Calu3 (cell line): ENCODE measurements around the gene XPNPEP1. TPM values are rescaled to one million over a fixed set of nuclear protein-coding genes. Genes with fewer than 3 reads are reported as not detected.

ENCODE experiments used
- BruUV-seq: library from RNA; stranded (reverse); fragments of 400-500 nt; replicated peaks from 2 replicates; lab custom pipeline; 2021; lab: Mats Ljungman, UMichigan
- CTCF ChIA-PET: fragments of 300-600 bp; sonication (Branson Sonifier 250); formaldehyde crosslinking; loops from one replicate; lab custom pipeline; 2022; ENCODE audit warnings: antibody characterized with exemption; lab: Charles Lee
- DNase-seq: peaks from one replicate; pipeline ENCODE4 v3.0.0; 2022
- H3K27ac Mint-ChIP-seq: one replicate; pipeline ENCODE4 v1.8.0; 2022; ENCODE audit warnings: mixed read lengths; ENCODE audit not compliant: unreplicated experiment
- H3K27me3 Mint-ChIP-seq: one replicate; pipeline ENCODE4 v1.8.0; 2022; ENCODE audit warnings: mixed read lengths; ENCODE audit not compliant: unreplicated experiment
- H3K36me3 Mint-ChIP-seq: one replicate; pipeline ENCODE4 v1.8.0; 2022; ENCODE audit warnings: mild to moderate bottlenecking, moderate library complexity, mixed read lengths; ENCODE audit not compliant: insufficient read depth, unreplicated experiment
- H3K4me1 Mint-ChIP-seq: one replicate; pipeline ENCODE4 v1.8.0; 2022; ENCODE audit warnings: mild to moderate bottlenecking, low read depth, mixed read lengths; ENCODE audit not compliant: unreplicated experiment
- H3K4me3 Mint-ChIP-seq: one replicate; pipeline ENCODE4 v1.8.0; 2022; ENCODE audit warnings: mild to moderate bottlenecking, low read depth, moderate library complexity, mixed read lengths; ENCODE audit not compliant: unreplicated experiment
- H3K9me3 Mint-ChIP-seq: one replicate; pipeline ENCODE4 v1.8.0; 2022; ENCODE audit warnings: low read depth, mixed read lengths; ENCODE audit not compliant: unreplicated experiment
- intact Hi-C: fragments of 100-400 bp; cut with micrococcal nuclease; formaldehyde crosslinking; loops from one replicate; pipeline ENCODE4 v1.10.0; 2022; ENCODE audit not compliant: unreplicated experiment
- total RNA-seq: library from RNA; stranded (reverse); gene quantifications from 2 replicates; pipeline ENCODE4 v1.2.3, GENCODE V29; 2022
- TF ChIP-seq, protein P1 (sequence below): fragments of 200-600 bp; IDR thresholded peaks from one replicate; pipeline ENCODE4 v1.8.0; 2022; ENCODE audit warnings: antibody characterized with exemption; ENCODE audit not compliant: unreplicated experiment

XPNPEP1 gene
- total RNA-seq, 1 experiment from 2014 or later, result 50.0 TPM

DNA sequence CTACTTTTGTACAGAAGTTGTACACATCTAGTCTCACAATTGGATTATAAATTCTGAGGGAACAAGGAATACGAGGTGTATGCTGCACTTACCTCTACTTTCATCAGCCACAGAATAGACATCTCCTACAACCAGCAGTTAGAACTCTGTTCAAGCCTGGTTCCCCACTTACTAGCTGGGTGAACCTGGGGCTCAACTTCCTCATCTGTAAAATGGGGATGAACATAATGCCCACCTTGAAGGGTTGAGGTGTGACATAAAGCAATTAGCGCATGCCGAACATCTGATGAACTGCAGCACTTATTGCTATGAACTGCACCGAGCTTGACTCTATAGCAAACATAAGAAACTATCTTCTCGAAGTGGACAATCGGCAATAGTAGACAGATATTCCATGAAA, 25.3 kb downstream of the XPNPEP1 start:
- BruUV-seq, result no TSS peak
- TF ChIP-seq, protein P1, sequence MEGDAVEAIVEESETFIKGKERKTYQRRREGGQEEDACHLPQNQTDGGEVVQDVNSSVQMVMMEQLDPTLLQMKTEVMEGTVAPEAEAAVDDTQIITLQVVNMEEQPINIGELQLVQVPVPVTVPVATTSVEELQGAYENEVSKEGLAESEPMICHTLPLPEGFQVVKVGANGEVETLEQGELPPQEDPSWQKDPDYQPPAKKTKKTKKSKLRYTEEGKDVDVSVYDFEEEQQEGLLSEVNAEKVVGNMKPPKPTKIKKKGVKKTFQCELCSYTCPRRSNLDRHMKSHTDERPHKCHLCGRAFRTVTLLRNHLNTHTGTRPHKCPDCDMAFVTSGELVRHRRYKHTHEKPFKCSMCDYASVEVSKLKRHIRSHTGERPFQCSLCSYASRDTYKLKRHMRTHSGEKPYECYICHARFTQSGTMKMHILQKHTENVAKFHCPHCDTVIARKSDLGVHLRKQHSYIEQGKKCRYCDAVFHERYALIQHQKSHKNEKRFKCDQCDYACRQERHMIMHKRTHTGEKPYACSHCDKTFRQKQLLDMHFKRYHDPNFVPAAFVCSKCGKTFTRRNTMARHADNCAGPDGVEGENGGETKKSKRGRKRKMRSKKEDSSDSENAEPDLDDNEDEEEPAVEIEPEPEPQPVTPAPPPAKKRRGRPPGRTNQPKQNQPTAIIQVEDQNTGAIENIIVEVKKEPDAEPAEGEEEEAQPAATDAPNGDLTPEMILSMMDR, result no peak
- Mint-ChIP-seq H3K27ac (no peak overlapping the region), H3K27me3 (no peaks in the 10 kb centered on the region), H3K4me3 (no peak overlapping the region), H3K4me1 (peaks cover 2% of the 10 kb centered on the region), H3K9me3 (no peaks in the 10 kb centered on the region), H3K36me3 (no peaks in the 10 kb centered on the region)
- no peak for DNase-seq
- intact Hi-C loops, result no loop called here
- CTCF ChIA-PET, result interaction anchor here (1.1 to 1.5 kb wide), 3 partner anchors 14 to 127 kb away, joined by 4 to 5 read pairs (median 5); no protein-coding TSS in a partner anchor

DNA sequence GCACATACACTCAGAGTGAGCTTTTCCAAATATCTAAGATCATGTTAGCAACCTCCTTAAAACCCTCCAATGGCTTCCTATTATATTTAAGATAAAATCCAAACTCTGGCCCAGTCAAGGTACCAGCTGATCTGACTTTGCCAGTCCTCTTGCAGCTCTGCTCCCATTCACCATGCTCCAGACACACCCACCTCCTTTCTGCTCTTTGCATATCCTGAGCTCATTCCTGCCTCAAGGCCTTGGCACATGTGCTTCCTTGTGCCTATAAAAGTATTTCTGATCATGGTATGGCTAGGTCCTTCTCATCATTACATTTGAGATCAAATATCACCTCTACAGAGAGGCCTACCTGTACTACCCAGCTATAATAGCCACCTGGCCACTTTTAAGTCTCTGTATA, 27.5 kb downstream of the XPNPEP1 start:
- Mint-ChIP-seq H3K4me3 (no peak overlapping the region), H3K27me3 (no peaks in the 10 kb centered on the region), H3K9me3 (no peaks in the 10 kb centered on the region), H3K36me3 (peaks cover 4% of the 10 kb centered on the region), H3K4me1 (no peaks in the 10 kb centered on the region), H3K27ac (no peak overlapping the region)
- intact Hi-C loops, result no loop called here
- BruUV-seq, result no TSS peak
- no peak for DNase-seq
- CTCF ChIA-PET, result interaction anchor here (0.7 kb wide), 2 partner anchors 12 to 25 kb away, joined by 3 to 4 read pairs; no protein-coding TSS in a partner anchor
- TF ChIP-seq, protein P1, result no peak

DNA sequence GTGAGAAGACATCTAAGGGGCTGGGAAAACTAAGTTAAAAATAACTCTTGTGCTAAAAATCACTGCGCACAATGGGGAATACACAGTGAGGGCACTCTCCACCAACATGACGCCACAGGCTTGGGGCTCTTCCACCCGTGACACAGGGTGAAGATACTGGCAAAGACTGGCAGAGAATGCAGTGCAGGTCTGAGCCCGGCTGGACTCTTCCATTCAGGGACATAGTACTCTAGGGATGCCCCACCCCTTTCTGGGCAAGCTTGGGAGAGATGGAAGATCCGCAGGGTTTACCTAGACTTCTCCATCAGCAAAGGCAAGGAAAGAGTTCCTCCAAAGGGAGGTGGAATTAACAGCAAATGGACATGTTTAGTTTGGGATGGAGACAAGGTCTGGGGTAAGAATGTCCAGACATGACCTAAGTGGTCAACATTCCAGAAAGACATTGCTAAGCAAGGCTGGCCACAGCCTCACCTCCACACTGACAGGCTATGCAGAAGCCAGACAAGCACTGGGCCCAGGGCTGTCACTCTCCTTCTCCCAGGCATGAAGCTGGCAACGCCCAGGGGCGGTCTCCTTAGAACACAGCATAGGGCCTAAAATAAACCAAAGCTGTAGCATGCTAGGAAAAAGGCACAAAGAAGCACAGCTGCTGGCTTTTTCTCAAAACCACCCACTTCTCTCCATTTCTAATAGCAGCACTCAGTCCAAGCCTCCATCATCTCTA, 28.1 kb downstream of the XPNPEP1 start:
- DNase-seq, result no peak
- H3K4me3 Mint-ChIP-seq, result no peak overlapping the region
- intact Hi-C loops, result no loop called here
- H3K27me3 Mint-ChIP-seq, result no peaks in the 10 kb centered on the region
- H3K27ac Mint-ChIP-seq, result no peak overlapping the region
- no peaks in the 10 kb centered on the region for H3K9me3 Mint-ChIP-seq
- CTCF ChIA-PET, result interaction anchor here (0.7 kb wide), 2 partner anchors 11 to 185 kb away, joined by 3 read pairs; no protein-coding TSS in a partner anchor
- TF ChIP-seq, protein P1, result no peak
- H3K36me3 Mint-ChIP-seq, result peaks cover 4% of the 10 kb centered on the region
- no peaks in the 10 kb centered on the region for H3K4me1 Mint-ChIP-seq
- no TSS peak for BruUV-seq

DNA sequence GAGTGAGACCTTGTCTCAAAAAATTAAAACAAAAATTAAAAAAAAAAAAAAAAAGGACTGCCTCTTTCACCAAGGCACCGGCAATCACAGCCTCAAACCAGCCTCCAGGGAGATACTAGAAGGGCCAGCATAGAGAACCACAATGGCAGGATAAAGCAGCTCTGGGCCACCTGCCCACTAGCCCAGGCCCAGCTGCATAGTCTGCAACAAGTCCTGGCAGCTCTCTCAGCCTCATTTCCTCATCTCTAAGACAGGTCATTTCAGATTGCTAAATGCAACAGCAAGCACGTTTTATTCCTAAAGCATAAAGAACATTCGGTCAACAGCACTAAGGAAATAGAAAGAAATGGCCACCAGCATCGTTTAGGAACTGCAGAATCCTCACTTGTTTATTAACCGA, 28.8 kb downstream of the XPNPEP1 start:
- peaks cover 4% of the 10 kb centered on the region for H3K36me3 Mint-ChIP-seq
- BruUV-seq, result no TSS peak
- intact Hi-C loops, result no loop called here

More for the DNA sequence above, 28.8 kb downstream of the XPNPEP1 start:
- CTCF ChIA-PET, result interaction anchor here (0.7 kb wide), 1 partner anchor 186 kb away, joined by 3 read pairs; no protein-coding TSS in a partner anchor
- no peaks in the 10 kb centered on the region for H3K9me3 Mint-ChIP-seq
- H3K27me3 Mint-ChIP-seq, result no peaks in the 10 kb centered on the region
- H3K4me1 Mint-ChIP-seq, result no peaks in the 10 kb centered on the region
- TF ChIP-seq, protein P1, result no peak
- H3K4me3 Mint-ChIP-seq, result no peak overlapping the region
- H3K27ac Mint-ChIP-seq, result no peak overlapping the region
- DNase-seq, result no peak
